ENCODE results near the gene KRT37. TPM values are rescaled to one million over a fixed set of nuclear protein-coding genes. Genes with fewer than 3 reads are reported as not detected.

Gene KRT37
- total RNA-seq, 1 experiment from 2014 or later, result not detected

DNA sequence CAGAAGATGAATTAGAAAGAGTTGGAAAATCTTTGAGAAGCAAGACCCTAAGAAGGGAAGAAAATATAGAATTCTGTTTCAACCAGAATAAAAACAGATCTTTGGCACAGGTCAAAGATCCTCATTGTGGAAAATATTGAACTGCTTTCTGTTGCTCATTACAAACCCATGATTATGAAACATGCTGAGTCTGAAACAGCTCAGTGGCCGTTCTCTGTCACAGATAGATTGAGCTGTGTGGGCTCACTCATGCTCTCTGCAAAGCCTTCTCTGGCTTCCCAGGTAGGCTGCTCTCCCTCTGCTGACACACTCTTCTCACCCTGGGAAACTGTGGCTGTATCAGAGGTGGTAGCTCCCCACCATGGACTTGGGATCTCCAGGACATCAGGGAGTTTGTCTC, 19.8 kb upstream of the KRT37 start:
- no peak overlapping the region for H3K14ac ChIP-seq (ENCODE audit: insufficient read depth, low read length)
- no peaks in the 10 kb centered on the region for H3K23me2 ChIP-seq (ENCODE audit: insufficient read length, low read depth, low read length, poor library complexity, severe bottlenecking)
- H3K9me3 ChIP-seq (ENCODE audit: control insufficient read depth, low read depth, low read length), result no peaks in the 10 kb centered on the region
- no peak overlapping the region for H3K23ac ChIP-seq (ENCODE audit: insufficient read length, low read depth, low read length)
- no peak overlapping the region for H3T11ph ChIP-seq (ENCODE audit: low read length)
- H2AK5ac ChIP-seq (ENCODE audit: insufficient read length, low read length), result no peak overlapping the region
- no peak overlapping the region for H2BK20ac ChIP-seq (ENCODE audit: low read depth, low read length, poor library complexity, severe bottlenecking)
- H3K79me2 ChIP-seq (ENCODE audit: insufficient read depth, low read length), result no peaks in the 10 kb centered on the region
- no peak overlapping the region for H2BK15ac ChIP-seq (ENCODE audit: low read depth, low read length)
- H2BK12ac ChIP-seq (ENCODE audit: insufficient read length, low read depth, low read length), result no peak overlapping the region
- WGBS (ENCODE audit: extremely low coverage, insufficient read length, low lambda C conversion rate), result no CpG with 5 or more reads among the region's 1 CpG
- H3K27me3 Mint-ChIP-seq (ENCODE audit: low read depth), result peaks cover 25% of the 10 kb centered on the region
- H2AFZ ChIP-seq (ENCODE audit: low read length), result no peak overlapping the region
- no peaks in the 10 kb centered on the region for H3K27me3 ChIP-seq (ENCODE audit: insufficient read depth, low read length)
- no peaks in the 10 kb centered on the region for H4K20me1 ChIP-seq (ENCODE audit: control insufficient read depth, insufficient read depth, insufficient read length)
- H3K4me3 Mint-ChIP-seq, result no peak overlapping the region; a peak in 1 of 5 replicates
- no peak overlapping the region for H4K8ac ChIP-seq (replicated peaks; ENCODE audit: insufficient read length, low read depth, low read length)
- H3K18ac ChIP-seq (ENCODE audit: insufficient read length, low read depth, low read length), result no peak overlapping the region
- H3K4me1 Mint-ChIP-seq, result peaks cover 6% of the 10 kb centered on the region in 2 experiments
- no peak overlapping the region for H2BK120ac ChIP-seq (ENCODE audit: low read depth, low read length, poor library complexity, severe bottlenecking)
- H3K56ac ChIP-seq (ENCODE audit: insufficient read length, low read depth, low read length), result no peak overlapping the region
- H3K36me3 Mint-ChIP-seq (ENCODE audit: insufficient read depth in 1 of 3, low read depth in 3 of 3), result no peaks in the 10 kb centered on the region; a peak in 1 of 7 replicates
- no peak overlapping the region for H3K4me2 ChIP-seq (ENCODE audit: insufficient read depth, insufficient read length, low read length)
- H2BK5ac ChIP-seq (ENCODE audit: insufficient read length, low read length), result no peak overlapping the region
- TF ChIP-seq, protein P1, sequence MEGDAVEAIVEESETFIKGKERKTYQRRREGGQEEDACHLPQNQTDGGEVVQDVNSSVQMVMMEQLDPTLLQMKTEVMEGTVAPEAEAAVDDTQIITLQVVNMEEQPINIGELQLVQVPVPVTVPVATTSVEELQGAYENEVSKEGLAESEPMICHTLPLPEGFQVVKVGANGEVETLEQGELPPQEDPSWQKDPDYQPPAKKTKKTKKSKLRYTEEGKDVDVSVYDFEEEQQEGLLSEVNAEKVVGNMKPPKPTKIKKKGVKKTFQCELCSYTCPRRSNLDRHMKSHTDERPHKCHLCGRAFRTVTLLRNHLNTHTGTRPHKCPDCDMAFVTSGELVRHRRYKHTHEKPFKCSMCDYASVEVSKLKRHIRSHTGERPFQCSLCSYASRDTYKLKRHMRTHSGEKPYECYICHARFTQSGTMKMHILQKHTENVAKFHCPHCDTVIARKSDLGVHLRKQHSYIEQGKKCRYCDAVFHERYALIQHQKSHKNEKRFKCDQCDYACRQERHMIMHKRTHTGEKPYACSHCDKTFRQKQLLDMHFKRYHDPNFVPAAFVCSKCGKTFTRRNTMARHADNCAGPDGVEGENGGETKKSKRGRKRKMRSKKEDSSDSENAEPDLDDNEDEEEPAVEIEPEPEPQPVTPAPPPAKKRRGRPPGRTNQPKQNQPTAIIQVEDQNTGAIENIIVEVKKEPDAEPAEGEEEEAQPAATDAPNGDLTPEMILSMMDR (conservative IDR thresholded peaks at IDR 0.05), result no peak
- H3K27ac ChIP-seq (ENCODE audit: insufficient read length, low read depth, low read length), result no peak overlapping the region
- no peak overlapping the region; a peak in 3 of 7 replicates for H3K27ac Mint-ChIP-seq
- H3K4ac ChIP-seq (ENCODE audit: low read depth, low read length), result no peak overlapping the region
- no peaks in the 10 kb centered on the region for H3K79me1 ChIP-seq (ENCODE audit: insufficient read depth, low read depth, low read length, poor library complexity, severe bottlenecking)
- DNase-seq, result no peak
- no peak overlapping the region for H4K5ac ChIP-seq (ENCODE audit: insufficient read length, low read depth, low read length)
- H3K4me1 ChIP-seq (ENCODE audit: insufficient read depth, low read length), result no peaks in the 10 kb centered on the region
- no peak overlapping the region for H4K91ac ChIP-seq (ENCODE audit: insufficient read length, low read depth, low read length)
- no peak overlapping the region for H3K9ac ChIP-seq (ENCODE audit: extremely low read depth, insufficient read length, low read length)
- H3K9me3 Mint-ChIP-seq, result no peaks in the 10 kb centered on the region; a peak in 1 of 5 replicates
